ENCODE data around the gene PICK1.

The PICK1 gene

DNA sequence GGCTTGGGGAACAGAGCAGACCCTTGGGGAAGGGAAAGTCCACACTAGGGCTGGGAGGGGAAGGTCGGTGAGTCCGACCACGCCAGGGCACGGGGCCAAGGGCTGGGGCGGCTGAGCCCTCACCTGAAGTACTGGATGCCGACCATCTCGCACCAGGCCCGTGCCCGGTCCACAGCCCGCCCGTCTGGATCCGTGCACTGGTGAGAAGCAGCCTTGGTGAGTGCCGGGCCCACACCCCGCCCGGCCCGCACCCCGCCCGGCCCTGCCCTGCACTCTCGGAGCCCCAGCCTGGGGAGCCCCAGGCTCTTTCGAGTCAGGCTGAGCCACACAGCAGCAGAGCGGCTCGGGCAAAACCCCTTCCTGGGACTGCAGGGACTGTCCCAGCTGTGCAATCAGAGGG is 55.2 kb downstream of the PICK1 start:
- TF ChIP-seq, protein P1, sequence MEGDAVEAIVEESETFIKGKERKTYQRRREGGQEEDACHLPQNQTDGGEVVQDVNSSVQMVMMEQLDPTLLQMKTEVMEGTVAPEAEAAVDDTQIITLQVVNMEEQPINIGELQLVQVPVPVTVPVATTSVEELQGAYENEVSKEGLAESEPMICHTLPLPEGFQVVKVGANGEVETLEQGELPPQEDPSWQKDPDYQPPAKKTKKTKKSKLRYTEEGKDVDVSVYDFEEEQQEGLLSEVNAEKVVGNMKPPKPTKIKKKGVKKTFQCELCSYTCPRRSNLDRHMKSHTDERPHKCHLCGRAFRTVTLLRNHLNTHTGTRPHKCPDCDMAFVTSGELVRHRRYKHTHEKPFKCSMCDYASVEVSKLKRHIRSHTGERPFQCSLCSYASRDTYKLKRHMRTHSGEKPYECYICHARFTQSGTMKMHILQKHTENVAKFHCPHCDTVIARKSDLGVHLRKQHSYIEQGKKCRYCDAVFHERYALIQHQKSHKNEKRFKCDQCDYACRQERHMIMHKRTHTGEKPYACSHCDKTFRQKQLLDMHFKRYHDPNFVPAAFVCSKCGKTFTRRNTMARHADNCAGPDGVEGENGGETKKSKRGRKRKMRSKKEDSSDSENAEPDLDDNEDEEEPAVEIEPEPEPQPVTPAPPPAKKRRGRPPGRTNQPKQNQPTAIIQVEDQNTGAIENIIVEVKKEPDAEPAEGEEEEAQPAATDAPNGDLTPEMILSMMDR (IDR thresholded peaks at IDR 0.05): no peak

GRCh38 chr22:38114484-38115398 is 57.5 kb downstream of the PICK1 start:
- TF ChIP-seq, protein P1 (IDR thresholded peaks at IDR 0.05): peak; percentile 94

DNA sequence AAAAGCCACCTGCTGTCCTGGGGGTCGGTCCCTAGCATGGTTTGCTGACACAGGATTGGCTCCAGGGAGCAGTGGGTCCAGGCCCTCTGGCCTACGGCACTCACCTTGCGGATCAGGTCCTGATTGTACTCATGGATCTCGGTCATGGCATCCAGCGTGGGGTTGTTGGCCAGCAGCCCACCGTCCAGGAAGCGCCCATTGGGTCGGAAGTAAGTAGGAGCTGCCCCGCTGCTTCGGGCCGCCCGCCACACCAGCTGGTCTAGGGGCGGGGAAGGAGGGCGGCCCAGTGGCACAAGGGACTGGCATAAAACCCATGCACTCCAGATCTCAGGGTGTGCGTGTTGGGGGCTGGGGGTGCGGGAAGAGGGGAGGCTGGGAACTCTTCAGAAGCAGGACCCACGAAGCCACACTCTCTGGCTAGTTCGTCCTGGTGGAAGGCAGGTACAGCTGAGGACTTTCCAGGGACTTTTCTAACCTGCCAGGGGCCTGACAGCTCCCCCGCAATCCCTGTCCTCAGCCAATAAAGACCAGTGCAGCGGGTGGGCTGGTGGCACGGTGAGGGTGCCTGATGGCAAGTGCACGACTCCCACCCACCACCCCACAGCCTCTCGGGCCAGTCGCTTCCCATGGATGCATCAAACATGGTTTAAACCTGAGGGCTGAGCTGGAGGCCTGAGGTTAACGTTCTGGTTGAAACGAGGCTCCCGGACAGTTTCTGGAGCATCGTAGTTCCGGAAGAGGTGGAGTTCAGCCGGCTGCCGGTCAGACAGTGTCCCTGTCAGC is 58.4 kb downstream of the PICK1 start:
- TF ChIP-seq, protein P1 (IDR thresholded peaks at IDR 0.05): no peak

DNA sequence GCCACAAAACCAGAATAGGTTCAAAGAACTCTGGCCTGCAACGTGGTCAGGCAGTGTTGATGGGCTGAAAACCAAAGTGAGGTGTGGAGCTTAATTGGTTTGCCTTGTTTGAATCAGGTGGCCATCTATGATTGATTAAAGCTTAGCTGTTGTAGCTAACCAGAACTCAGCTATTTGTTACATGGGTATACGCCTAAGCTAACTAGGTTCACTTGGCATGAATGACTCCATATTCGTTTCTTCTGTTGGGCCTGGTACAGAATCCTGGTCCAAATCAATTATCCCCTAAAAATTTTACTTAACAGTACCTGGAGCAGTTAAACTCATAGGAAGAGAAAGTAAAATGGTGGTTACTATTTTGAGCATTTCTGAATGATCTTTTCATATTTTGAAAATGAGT is 61.0 kb downstream of the PICK1 start:
- TF ChIP-seq, protein P1 (IDR thresholded peaks at IDR 0.05): no peak

- TF ChIP-seq, protein P1 (IDR thresholded peaks at IDR 0.05): no peak
These were observed 63.3 kb downstream of the PICK1 start for GRCh38 chr22:38120359-38121110.

DNA sequence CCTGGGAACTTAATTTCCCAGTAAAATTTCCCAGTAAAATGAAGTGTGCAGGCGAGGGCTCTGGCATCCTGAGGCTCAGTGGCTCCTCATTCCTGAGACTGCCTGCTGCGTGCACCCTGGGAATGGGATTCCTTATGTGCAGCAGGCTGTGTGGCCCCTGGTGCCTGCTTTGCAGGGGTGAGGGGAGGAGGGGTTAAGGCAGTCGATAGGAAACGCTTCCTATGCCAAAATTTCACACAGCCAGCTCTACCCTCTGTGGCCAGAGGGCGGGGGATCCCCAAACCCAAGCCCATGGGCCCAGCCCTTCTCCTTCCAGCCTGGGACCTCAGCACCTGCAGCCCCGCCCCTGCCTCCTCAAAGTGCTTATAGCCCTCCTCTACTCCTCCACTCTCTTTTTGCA is 65.4 kb downstream of the PICK1 start:
- TF ChIP-seq, protein P1 (IDR thresholded peaks at IDR 0.05): no peak

Measured in LNCAP (cell line).